HG02571 (cell line): ENCODE results near the gene CPNE4.
A peak's percentile ranks its signal among the peaks of the same experiment; 100 is the strongest.

ENCODE experiments used
- ATAC-seq: cut with Tn5 transposase; IDR thresholded peaks from one replicate; pipeline ENCODE4 v1.9.1; 2021; ENCODE audit warnings: mild to moderate bottlenecking, moderate library complexity; ENCODE audit not compliant: unreplicated experiment

The CPNE4 gene

DNA sequence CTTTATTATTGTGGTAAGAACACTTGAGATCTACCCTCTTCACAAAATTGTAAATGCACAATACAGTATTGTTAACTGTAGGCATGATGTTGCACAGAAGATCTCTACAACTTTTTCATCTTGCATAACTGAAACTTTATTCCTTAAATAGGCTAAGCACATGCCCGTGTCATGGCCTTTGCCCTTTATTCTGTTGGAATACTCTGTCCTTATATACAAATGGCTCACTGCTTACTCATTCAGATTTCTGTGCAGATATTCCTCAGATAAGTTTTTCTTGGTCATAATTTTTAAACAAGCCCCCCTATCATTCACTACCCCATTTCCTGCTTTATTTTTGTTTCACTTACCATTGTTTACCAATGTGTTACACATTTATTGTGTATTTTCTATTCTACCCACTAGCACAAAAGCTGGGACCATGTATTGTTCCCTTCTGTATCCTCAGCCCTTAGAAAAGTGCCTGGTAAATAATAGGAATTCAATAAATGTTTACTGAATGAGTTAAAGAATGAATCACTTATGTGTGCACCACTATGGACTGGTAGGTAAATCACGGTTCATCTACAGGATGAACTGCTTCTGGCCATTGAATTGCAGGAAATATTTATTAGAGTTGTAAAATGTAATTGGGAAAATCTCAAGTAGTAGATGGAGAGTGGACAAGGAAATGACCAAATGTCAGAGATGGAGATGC, 151.0 kb downstream of the CPNE4 start:
- ATAC-seq: no peak

DNA sequence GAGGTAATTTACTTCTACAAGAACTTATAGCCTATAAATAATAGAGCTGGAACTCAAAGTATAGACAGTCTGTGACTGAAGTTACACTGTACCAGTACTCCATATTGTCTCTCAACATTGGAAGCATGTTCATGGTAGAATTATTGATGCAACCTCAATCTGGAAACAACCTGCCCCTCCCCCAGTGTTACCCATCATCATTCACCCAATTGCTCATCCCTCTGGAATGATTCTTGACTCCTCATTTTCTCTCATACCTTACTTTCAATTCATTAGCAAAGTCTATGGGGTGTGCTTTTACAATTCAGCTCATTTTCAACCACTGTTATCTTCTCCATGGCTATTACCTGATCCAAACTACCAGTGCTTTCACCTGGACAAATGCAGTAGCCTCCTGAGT, 151.7 kb downstream of the CPNE4 start:
- no peak for ATAC-seq

DNA sequence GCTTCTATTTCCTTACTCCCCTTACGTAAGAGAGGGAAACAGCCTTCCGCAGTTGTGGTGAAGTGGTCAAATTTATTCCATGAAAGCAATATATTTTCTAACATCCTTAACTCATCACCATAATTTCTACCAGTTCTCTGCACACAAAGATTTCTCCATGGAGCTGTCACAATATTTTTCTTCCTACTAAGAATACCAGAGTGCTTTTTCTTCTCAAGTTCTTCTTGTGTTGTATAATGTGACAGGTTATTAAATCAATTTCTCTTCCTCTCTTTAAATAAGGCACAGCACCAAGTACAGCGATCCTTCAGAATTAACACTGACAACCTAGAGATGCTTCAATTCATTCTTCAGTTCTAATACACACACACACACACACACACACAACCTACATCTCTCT, 153.0 kb downstream of the CPNE4 start:
- ATAC-seq: no peak

DNA sequence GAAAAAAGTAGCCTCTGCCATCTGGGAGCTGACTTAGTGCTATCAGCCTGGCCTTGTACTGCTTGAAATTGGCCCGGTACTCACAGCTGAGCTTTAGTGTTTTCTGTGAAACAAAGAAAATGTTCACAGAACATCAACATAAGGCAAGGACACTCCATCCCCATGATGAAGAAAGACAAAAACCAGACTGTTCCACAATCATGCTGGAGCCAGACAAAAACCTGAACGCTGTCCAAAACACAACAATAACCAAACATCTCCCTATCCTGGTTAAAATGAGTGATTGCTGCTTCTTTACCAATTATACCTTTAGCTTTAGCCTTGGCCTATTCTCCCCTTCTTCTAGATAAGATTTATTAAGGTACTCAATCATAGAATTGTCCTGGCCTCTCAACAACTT, 153.9 kb downstream of the CPNE4 start:
- ATAC-seq: no peak

DNA sequence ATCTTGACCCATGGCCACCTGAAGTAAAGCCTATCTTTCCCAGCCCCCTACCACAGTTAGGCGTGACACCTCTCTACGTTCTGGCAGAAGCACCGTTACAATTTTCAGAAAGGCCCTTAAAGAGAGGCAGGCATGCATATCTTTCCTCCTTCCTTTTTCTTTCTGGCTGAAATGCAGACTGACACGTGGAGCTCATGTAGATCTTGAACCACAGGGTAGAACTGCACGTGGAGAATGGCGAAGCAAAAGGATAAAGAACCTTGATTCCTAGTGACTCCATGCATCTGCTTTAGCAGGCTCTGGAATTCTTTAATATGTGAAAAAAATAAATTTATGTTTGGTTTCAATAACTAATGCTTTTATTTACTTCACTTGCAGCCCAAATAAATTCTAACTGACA, 166.6 kb downstream of the CPNE4 start:
- no peak for ATAC-seq

DNA sequence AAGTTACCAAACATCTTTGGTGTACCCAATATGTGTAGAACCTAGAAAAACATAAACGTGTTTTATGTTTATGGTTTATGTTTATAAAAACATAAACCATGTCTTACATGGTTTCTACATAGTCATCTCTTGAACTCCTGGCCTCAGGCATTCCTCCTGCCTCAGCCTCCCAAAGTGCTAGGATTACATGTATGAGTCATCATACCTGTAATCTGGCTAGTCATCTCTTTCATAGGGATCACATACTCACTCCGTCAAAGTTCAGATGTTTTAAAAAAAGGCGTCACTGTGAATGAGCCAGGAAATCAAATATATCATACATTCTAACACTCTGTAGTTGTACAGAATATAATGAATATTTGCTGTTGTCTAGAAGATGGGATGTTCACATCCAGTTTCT, 178.6 kb downstream of the CPNE4 start:
- ATAC-seq: no peak

DNA sequence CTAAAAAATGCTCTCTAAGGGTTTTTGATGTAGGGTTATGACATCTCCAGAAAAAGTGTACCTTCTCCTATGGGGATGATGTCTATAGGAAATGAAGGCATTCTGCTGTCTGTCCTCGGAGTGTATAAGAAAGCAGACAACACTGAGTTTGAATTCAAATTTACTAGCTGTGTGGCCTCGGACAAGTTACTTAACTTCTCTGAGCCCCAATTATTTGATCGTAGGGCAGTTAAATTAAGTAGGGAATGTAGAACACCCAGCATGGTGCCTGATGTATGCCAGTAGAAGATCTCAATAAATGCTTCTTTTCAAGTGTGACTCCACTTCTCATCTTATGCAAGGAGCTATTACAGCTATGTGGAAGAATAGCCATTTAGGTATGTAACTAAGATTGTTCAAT, 184.6 kb downstream of the CPNE4 start:
- ATAC-seq: no peak

DNA sequence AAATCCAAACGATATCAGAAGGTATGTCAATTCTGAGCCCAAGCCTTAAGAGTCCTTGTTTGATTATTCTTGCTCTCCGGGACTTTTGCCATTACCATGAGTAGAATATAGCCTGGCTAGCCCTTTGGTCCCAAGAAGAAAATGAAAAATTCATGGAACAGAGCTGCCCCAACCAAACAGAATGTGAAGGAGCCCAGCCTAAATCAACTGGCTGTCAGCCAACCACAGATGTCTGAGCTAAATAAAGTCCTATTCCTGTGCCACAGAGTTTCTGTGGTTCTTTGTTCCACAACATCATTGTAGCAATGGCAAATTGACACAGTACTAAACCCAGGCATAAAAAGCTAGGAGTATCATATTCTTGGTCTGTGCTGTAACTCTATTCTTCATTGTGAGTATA, 185.2 kb downstream of the CPNE4 start:
- no peak for ATAC-seq

DNA sequence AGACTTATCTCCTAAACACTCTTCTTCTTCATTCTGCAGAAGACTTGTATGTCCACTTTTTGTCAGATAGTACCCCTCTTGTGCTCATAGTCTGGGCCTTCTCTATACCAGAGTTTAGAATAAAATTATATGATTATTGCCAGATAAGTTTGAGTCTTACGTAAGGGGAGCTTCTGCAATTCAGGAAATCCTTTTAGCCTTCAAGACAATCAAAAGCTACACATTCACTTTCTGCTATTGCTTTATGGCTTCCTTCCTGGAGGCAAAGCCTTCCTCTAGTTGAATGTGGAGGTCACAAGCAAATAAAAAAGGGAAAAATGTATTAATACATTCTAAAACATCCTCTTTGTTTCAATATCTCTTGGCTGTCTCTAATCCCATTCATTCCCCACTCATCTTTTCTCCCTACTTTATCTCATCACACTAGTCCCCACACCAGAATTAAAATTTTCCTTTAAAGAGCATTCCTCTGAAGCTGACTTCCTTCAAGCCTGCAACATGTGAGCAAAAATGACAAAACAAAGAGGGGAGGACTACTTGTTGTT, 186.8 kb downstream of the CPNE4 start:
- no peak for ATAC-seq

DNA sequence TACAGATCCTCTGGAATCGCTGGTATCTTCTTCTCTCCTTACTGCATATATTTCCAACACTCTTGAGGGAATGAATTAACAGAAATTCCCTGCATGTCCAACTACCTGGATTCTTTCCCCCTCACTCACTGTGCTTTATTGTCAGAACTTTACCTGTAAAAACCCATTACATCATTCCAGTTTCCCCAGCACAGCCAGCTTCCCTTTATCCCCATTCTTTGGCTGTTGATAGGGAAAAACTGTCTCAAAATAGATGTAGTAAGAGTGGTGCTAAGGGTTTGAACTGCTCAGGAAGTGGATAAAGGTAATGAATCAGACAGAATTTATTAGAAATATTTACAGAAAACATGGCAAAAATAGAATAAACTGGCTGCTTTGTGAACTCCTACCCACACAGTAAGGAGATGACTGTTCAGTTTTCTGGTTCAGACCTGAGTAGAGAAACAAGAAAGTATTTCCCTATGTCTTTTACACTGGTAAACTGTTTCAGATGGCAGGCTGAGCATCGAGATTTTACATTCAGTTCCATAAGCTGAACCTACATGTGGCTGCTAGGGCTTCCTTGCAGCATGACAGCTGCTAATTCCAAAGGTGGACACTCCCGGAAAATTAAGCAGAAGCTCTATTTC, 188.4 kb downstream of the CPNE4 start:
- ATAC-seq: peak; percentile 61

DNA sequence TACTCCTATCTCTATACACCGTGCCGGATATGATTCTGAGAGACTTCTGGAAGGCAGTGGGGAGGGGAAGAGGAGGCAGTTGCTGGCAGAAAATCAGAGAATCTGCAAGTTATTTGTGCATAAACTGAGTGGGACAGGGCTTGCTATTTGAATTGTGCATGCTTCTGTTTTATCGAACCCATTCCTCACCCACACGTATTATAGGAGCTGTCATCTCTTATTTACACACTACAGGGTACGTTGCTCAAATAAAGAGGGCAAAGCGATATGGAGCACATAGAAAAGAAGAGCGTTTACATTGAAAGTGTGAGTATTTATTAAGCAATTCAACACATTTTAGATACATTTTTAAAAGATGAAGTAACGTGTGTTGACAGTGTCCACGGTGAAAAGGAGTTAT, 191.6 kb downstream of the CPNE4 start:
- no peak for ATAC-seq

DNA sequence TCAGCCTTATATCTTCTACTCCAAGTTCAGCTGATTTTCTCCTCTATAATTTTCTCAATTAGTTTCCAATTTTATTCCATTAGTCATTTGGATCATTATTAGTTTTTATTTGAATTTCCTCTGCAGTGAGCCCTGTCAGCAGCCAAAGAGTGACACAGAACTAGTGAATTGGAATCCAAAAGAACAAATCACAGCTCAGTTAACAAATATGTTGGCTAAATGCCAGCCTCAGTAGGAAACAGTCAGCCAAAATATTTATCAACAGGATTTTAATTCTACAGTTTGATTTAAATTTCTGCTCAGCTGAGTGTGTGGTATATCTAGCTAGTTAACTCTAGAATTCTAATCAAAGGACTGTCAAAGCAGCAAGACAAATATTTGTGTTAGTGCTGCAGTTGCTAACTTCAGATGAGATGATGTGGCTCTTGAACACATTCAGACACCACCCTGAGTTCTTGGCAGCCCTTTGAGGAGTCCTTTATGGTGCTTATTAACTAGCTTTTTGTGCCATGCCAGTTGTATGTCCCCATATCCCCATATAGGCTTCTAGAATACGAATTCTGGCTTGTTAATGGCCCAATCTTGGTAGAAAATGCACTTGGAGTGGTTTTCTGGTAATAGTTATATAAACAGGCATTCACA, 194.5 kb downstream of the CPNE4 start:
- ATAC-seq: no peak

DNA sequence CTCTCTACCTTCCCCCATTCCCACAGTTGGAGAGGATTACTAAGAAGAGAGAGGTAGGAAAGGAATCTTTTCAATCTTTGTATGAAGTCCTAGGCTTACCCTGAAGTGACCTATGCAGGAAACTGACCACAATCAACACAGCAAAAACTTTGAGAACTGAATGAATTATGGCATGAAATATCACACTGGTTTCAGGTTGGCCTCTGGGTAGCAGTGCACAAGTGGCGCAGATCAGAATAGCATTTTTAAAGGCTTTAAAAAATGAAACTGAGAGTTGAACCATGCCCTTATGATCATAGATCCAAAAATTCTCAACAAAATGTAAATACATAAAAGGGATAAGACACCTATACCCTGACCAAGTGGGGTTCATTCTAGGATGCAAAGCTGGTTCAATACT, 198.9 kb downstream of the CPNE4 start:
- no peak for ATAC-seq

DNA sequence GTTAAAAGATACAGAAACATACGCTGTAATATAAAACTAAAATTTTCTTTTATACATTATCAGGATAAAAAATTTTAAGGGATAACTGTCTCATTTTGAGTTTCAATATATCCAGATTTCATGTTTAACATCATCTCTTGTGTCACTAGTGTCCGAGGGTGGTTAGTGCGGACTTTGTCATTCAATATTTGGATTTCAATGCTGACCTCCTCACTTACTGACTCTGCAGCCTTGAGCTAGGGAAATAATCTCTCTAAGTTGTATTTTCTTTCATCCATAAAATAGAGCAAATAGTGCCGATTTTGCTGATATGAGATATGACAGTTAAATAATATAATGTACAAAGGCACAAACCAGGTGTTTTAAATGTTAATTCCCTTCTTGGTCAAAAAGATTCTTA, 203.2 kb downstream of the CPNE4 start:
- no peak for ATAC-seq

DNA sequence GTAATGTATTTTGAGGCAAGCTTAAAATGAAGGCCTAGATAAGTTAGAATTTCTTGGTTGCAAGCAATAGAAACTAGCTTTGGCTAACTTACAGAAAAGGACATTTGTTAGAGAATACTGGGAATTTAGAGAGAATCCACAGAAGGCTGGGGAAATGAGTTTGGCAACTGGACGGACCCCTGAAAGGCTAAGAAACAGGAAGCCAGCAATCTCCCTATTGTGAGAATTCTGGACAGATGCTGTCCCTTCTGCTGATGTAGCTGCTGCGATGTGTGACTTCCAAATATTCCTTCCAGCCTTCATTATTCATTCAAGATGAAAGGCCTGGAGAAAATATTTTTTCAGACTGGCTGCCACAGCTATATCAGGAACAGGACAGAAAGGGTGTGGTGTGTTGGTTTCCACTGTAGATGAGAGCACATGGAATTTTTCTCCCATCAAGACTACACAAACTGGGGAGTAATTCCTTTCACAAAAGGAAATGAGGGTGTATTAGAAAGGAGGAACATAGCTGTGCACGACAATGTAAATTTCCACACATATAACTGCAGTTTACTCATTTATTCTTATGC, 213.5 kb downstream of the CPNE4 start:
- ATAC-seq: no peak

DNA sequence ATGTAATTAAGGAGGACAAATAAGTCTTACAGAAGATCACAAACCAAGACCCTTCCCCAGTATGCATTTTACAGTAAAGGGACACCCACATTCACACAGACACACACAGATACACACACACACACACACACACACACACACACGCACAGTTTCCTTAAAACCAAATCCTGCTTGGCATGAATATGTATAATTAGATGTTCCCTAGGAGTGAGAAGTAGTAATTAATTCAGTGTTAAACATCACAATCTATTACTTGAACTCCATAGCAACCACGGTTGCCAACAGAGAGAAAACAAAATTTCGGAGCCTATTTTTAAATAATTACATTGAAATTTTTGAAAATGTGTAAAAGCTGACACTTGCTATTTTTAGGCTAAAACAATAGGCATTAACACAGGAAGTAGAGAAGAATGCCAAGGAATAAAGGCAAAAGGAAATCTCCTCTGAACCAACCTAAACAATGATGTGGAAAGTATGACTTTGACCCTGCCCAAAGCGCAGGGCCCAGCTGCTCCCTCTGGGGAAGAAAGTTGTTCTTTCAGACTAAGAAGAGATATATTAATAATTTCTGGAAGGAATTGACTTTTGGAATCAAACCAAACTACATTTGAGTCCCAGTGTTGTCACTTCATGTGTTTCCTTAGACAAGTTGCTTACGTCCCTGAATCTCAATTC, 215.3 kb downstream of the CPNE4 start:
- no peak for ATAC-seq

DNA sequence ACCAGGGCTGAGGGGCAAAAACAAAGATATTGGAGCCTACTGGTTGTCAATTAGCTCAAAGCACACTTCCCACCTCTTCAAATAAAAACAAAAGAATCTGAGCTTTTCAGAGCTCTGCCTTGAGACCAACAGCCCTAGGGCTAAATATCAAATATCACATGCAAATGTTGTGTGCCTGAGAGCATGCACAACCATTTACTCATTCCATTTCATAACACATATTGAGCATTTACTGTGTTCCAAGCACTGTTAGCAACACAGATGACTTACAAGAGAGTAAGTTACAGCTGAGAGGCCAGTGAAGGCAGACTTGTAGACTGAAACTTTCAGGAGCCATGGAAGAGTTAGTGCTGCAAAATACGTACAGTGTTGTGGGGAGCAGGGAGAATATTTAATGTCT, 222.4 kb downstream of the CPNE4 start:
- no peak for ATAC-seq

DNA sequence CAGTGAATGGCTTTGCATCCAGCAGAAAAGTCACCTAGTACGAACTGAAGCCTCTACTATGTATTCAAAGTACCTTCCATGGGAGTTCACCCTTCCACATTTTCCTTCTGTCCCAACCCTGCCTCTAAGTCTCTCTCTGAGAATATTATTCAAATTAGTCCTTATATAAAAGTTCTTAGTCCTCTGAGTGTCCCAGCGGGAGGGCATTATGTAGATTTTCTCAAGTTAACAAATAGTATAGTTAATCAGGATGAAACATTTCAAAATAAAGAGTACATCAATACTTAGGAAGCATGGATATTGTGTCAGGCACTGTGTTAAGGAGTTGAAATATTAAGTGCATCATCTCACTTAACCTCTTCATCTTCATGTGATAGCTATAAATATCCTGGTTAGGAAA, 223.3 kb downstream of the CPNE4 start:
- ATAC-seq: no peak

DNA sequence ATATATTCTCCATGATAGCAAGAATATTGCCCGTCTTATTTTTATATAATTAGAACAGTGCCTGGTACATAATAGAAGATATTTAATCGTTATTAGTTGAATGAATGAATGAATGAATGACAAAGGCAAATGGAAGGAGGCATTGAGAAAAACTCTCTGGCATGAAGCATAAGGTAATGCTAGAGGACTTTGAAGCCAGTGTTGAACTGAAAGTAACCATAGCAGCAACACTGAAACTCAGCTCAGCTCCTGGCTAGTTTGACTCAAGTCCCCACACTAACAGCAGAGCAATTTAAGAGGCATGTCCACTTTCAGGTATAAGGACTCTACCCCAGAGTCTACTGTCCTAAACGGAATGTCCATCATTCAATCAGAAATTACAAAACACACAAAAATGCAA, 227.0 kb downstream of the CPNE4 start:
- no peak for ATAC-seq

DNA sequence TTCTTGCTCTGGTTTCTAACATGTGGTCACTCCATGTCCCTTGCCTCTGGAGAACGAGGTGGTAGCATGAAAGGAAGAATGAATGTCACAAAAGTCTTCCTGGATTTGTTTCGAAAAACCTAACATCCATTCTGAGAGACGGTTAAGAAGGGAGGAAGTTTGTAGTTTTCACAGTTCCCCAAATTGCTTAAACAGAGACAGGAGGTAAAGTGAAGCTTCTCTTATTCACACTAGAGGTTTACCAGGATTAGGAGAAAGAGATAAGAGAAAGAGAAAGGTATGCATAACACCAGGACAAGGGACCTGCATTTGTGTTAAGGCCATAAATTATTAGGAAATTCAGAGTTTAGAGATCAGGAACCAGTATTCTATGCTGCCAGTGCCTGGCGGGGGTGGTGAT, 228.1 kb downstream of the CPNE4 start:
- no peak for ATAC-seq

DNA sequence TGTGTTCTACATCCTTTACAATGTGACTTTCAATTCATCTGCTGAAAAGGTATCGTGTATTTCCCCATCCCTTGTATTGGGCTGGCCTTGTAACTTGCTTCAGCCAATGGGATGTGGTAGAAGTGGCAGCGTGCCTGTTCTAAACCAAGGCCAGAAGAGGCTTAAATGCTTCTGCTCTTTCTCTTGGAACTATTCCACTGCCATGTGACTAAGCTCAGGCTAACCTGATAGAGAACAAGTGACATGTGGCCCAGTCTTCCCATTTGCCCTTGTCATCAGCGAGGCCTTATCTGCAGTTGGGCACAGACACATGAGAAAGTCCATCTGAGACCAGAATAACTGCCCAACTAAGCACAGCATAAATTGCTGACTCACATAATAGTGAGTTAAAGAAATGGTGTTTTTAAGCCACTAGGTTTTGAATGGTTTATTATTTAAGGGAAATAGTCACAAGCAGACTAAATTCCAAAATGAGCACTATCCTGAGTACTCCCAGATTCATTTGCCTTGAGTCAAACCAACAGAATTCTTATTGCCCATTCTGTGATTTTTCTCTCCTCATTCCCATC, 230.2 kb downstream of the CPNE4 start:
- no peak for ATAC-seq
